C4-2B (cell line): ENCODE results near the gene ZBTB16.

Experiments used
- H3K27ac ChIP-seq: fragments of 450-650 bp; 2 replicates; pipeline ENCODE4 v1.5.1; 2017
- ZFX ChIP-seq: fragments of 450-650 bp; IDR thresholded peaks from 2 replicates; pipeline ENCODE4 v1.6.1; 2017
- TF ChIP-seq, protein P1 (sequence below): fragments of 450-650 bp; conservative IDR thresholded peaks from 2 replicates; pipeline ENCODE4 v1.5.1; 2017; ENCODE audit warnings: mild to moderate bottlenecking

ZBTB16 gene

GRCh38 chr11:114285599-114285998 is 226.1 kb downstream of the ZBTB16 start:
- no peak overlapping the region; the same call in 1 of the 2 replicates for H3K27ac ChIP-seq
- TF ChIP-seq, protein P1, sequence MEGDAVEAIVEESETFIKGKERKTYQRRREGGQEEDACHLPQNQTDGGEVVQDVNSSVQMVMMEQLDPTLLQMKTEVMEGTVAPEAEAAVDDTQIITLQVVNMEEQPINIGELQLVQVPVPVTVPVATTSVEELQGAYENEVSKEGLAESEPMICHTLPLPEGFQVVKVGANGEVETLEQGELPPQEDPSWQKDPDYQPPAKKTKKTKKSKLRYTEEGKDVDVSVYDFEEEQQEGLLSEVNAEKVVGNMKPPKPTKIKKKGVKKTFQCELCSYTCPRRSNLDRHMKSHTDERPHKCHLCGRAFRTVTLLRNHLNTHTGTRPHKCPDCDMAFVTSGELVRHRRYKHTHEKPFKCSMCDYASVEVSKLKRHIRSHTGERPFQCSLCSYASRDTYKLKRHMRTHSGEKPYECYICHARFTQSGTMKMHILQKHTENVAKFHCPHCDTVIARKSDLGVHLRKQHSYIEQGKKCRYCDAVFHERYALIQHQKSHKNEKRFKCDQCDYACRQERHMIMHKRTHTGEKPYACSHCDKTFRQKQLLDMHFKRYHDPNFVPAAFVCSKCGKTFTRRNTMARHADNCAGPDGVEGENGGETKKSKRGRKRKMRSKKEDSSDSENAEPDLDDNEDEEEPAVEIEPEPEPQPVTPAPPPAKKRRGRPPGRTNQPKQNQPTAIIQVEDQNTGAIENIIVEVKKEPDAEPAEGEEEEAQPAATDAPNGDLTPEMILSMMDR: no peak
- no peak for TF ChIP-seq ZFX

DNA sequence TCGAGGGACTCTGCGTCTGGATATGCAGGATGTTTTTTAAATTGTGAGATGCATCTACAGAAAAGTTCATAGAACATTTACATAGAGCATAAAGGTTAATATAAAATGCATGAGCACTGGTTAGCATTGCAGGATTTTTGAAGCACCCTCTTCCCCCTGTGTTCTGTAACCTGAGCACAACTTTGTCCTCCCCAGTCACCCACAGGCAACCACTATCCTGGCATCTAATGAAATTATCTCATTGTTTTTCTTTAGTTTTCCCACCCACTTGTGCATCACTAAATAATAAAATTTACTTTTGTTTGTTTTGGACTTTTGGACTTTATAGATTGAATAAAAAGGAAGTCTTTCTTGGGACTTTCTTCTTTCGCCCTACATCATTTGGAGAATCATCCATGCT is 226.7 kb downstream of the ZBTB16 start:
- no peak for TF ChIP-seq ZFX
- TF ChIP-seq, protein P1: no peak
- H3K27ac ChIP-seq: no peak overlapping the region

DNA sequence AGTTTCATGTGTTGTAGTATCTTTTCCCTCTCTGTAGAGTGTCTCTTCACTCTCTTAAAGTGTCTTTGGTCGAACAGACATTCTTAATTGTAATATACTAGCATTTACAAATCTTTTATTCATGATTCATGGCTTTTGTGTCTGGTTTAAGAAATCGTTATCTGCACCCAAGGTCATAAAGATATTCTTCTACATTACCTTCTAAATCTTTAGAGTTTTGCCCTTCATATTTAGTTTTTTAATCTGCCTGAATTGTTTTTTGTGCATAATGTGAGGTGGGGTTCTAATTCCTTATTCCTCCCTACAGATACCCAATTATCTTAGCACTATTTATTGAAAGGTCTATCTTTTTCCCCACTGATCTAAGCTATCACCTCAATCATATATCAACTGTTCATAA is 227.6 kb downstream of the ZBTB16 start:
- no peak for TF ChIP-seq ZFX
- TF ChIP-seq, protein P1: no peak
- H3K27ac ChIP-seq: no peak overlapping the region

DNA sequence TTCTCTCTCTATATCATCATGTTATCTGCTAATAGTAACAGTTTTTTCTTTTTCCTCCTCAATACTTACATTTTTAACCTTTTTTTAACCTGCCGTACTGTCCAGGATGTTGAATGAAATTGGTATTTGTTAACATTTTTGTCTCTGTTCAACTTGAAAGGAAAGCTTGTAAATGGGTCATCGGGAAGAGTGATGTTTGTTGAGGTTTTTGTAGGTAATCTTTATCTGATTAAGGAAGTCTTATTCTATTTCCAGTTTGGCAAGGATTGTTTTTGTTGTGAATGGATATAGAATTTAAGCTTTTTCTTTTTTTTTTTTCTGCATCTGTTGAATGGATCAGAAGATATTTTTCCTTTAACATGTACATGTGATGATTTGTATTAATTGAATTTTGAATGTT is 228.6 kb downstream of the ZBTB16 start:
- no peak overlapping the region for H3K27ac ChIP-seq
- TF ChIP-seq, protein P1: no peak
- TF ChIP-seq ZFX: no peak

- TF ChIP-seq, protein P1: no peak
- no peak for TF ChIP-seq ZFX
- no peak overlapping the region for H3K27ac ChIP-seq
Observed at GRCh38 chr11:114289779-114290178, 230.3 kb downstream of the ZBTB16 start.

- H3K27ac ChIP-seq: no peak overlapping the region
- TF ChIP-seq, protein P1: no peak
- TF ChIP-seq ZFX: no peak
Observed at GRCh38 chr11:114290503-114291235, 231.2 kb downstream of the ZBTB16 start.

DNA sequence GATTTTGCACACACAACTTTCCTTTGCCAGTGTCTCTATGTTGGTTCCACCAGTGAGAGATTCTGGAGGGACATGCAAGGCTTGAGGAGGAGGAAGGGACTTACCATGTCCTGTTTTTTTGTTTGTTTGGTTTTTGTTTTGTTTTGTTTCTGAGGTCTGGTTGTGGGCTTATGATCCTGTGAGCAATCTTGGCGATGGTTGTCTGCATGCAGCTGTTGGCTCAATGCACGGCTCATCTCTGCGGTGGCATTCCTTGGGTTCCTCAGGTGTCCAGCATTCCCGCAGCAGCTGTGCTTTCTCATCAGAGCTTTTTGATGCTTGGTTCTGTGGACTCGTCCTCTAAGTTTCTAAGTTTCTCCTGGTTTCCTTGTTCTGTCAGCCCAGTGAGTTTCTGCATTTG is 231.9 kb downstream of the ZBTB16 start:
- no peak overlapping the region for H3K27ac ChIP-seq
- no peak for TF ChIP-seq ZFX
- TF ChIP-seq, protein P1: no peak
